ENCODE results near the gene MAP3K1. TPM values are rescaled to one million over a fixed set of nuclear protein-coding genes. Genes with fewer than 3 reads are reported as not detected.
"Not testable (repeated sequence)": the region's sequence is repeated elsewhere in the genome, so short reads cannot be mapped to it uniquely, and the experiment has no call there.

Gene MAP3K1
- total and polyA plus RNA-seq, 9 of the 15 experiments (the other 6 are each of a cell fraction or from before 2014, with no cell fraction given), result 3.9 to 13.9 (median 7.5) TPM

DNA sequence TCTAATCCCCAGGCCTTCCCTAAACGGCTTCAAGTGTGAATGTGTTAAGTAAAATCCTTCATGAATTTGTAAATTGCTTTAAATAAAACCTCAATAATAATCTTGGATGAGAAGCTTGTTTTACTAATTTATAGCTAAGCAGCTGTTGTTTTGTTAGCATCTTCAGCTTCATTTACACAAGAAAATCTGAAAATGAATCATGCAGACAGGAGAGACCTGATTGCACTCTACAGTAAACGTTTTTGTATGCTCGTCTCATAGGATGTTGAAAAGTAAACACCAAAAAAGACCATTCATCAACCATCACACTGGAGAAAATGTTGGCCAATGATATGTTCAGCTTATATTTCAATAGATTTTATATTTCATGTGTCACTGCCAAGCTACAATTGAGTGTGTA, 40.4 kb upstream of the MAP3K1 start:
- no peaks in the 10 kb centered on the region for H3K4me1 ChIP-seq (replicated peaks in 1 of 2; ENCODE audit: control insufficient read depth in 2 of 2, insufficient read depth in 2 of 2, low read length in 2 of 2)
- no peak overlapping the region for H2AFZ ChIP-seq (ENCODE audit: low read depth, low read length)
- FAIRE-seq, result no peak
- in situ Hi-C loops (cut with MboI), result no loop called here
- ChIA-PET CTCF (ENCODE audit: low intra/inter-chr PET ratio) (no interaction called here), POLR2A (no interaction called here)
- no peaks in the 10 kb centered on the region for H3K36me3 ChIP-seq (ENCODE audit: control insufficient read depth, insufficient read depth, low read length)
- H4K20me1 ChIP-seq (replicated peaks; ENCODE audit: control insufficient read depth, insufficient read depth, low read length), result no peaks in the 10 kb centered on the region
- H3K4me3 ChIP-seq, result no peak overlapping the region
- no peak for DNase-seq (ENCODE audit: extremely low read depth in 1 of 4, low spot score in 3 of 4)
- H3K4me2 ChIP-seq (ENCODE audit: insufficient read depth, low read length), result no peak overlapping the region
- no peak overlapping the region for H3K27ac ChIP-seq (ENCODE audit: extremely low read depth, low read depth, low read length)
- H3K79me2 ChIP-seq (ENCODE audit: control insufficient read depth, insufficient read depth, low read length), result no peaks in the 10 kb centered on the region
- no peak overlapping the region for H3K9ac ChIP-seq (ENCODE audit: insufficient read depth in 1 of 2, low read depth in 2 of 2, low read length in 2 of 2)
- H3K9me3 ChIP-seq (replicated peaks; ENCODE audit: control insufficient read depth, insufficient read depth, low read depth, low read length), result no peaks in the 10 kb centered on the region
- BruUV-seq (replicated peaks), result no TSS peak
- intact Hi-C loops (cut with micrococcal nuclease), result no loop called here
- no peaks in the 10 kb centered on the region for H3K9me1 ChIP-seq (ENCODE audit: control insufficient read depth, insufficient read depth, low read length)
- 17% methylated on average over 3 of the region's 3 CpGs for WGBS (ENCODE audit: insufficient coverage, low coverage, missing lambda C conversion rate)
- TF ChIP-seq DIDO1 (tag; IDR thresholded peaks at IDR 0.05; ENCODE audit: low read depth), result no peak
- 0 out of 5 replicates have a peak, but pooled peaks cover 0 to 2% of the 10 kb centered on the region in 2 experiments for H3K27me3 ChIP-seq (ENCODE audit: control insufficient read depth in 2 of 2, insufficient read depth in 2 of 2, low read length in 2 of 2)
- no peak for ATAC-seq

GRCh38 chr5:56776212-56776846, 39.0 kb upstream of the MAP3K1 start:
- H3K27ac ChIP-seq (ENCODE audit: extremely low read depth, low read depth, low read length); H3K4me2 ChIP-seq (ENCODE audit: insufficient read depth, low read length); H2AFZ ChIP-seq (ENCODE audit: low read depth, low read length); H3K36me3 ChIP-seq (ENCODE audit: control insufficient read depth, insufficient read depth, low read length); H3K79me2 ChIP-seq (ENCODE audit: control insufficient read depth, insufficient read depth, low read length); BruUV-seq (replicated peaks); H4K20me1 ChIP-seq (replicated peaks; ENCODE audit: control insufficient read depth, insufficient read depth, low read length); H3K27me3 ChIP-seq (ENCODE audit: control insufficient read depth in 2 of 2, insufficient read depth in 2 of 2, low read length in 2 of 2); DNase-seq (ENCODE audit: extremely low read depth in 1 of 4, low spot score in 3 of 4); H3K9me3 ChIP-seq (replicated peaks; ENCODE audit: control insufficient read depth, insufficient read depth, low read depth, low read length); FAIRE-seq; H3K9ac ChIP-seq (ENCODE audit: insufficient read depth in 1 of 2, low read depth in 2 of 2, low read length in 2 of 2); POLR2A ChIA-PET; intact Hi-C loops (cut with micrococcal nuclease); H3K4me3 ChIP-seq; H3K9me1 ChIP-seq (ENCODE audit: control insufficient read depth, insufficient read depth, low read length); CTCF ChIA-PET (ENCODE audit: low intra/inter-chr PET ratio); ATAC-seq; H3K4me1 ChIP-seq (replicated peaks in 1 of 2; ENCODE audit: control insufficient read depth in 2 of 2, insufficient read depth in 2 of 2, low read length in 2 of 2); in situ Hi-C loops (cut with MboI): not testable (repeated sequence)
- 5% methylated on average over 2 of the region's 2 CpGs for WGBS (ENCODE audit: insufficient coverage, low coverage, missing lambda C conversion rate)
- TF ChIP-seq BCOR (IDR thresholded peaks at IDR 0.05) (peak; percentile 54; the same call in 1 of the 2 replicates), ZNF146 (CRISPR knock-in tag; IDR thresholded peaks at IDR 0.05; ENCODE audit: unreplicated experiment) (peak; percentile 56), PRDM10 (IDR thresholded peaks at IDR 0.05; ENCODE audit: partially characterized antibody) (peak; percentile 91)
